ENCODE results near the gene AEBP1. TPM values are rescaled to one million over a fixed set of nuclear protein-coding genes. Genes with fewer than 3 reads are reported as not detected.

AEBP1 gene
- total RNA-seq, 1 donor from 2014 or later = 35.4 TPM

GRCh38 chr7:44063894-44064651 lies 40.1 kb upstream of the AEBP1 start:
- peak overlapping the region; percentile 59 for H3K27ac Mint-ChIP-seq (ENCODE audit: unreplicated experiment)
- TF ChIP-seq CTCF (IDR thresholded peaks at IDR 0.05; ENCODE audit: partially characterized antibody, unreplicated experiment) = no peak
- peaks cover 21% of the 10 kb centered on the region for H3K9me3 Mint-ChIP-seq (ENCODE audit: unreplicated experiment)

GRCh38 chr7:44064791-44065430 lies 39.2 kb upstream of the AEBP1 start:
- no peak for DNase-seq
- no peaks in the 10 kb centered on the region for H3K36me3 Mint-ChIP-seq (ENCODE audit: unreplicated experiment)
- H3K27me3 Mint-ChIP-seq (ENCODE audit: unreplicated experiment) = peaks cover 17% of the 10 kb centered on the region
- no peak for TF ChIP-seq CTCF (IDR thresholded peaks at IDR 0.05; ENCODE audit: partially characterized antibody, unreplicated experiment)
- peak overlapping the region; percentile 30 for H3K4me3 Mint-ChIP-seq (ENCODE audit: unreplicated experiment)
- peaks cover 21% of the 10 kb centered on the region for H3K9me3 Mint-ChIP-seq (ENCODE audit: unreplicated experiment)
- peak overlapping the region; percentile 78 for H3K27ac Mint-ChIP-seq (ENCODE audit: unreplicated experiment)
- H3K4me1 Mint-ChIP-seq (ENCODE audit: low read depth, unreplicated experiment) = peaks cover 17% of the 10 kb centered on the region

More at GRCh38 chr7:44063894-44064651, 40.1 kb upstream of the AEBP1 start:
- H3K27me3 Mint-ChIP-seq (ENCODE audit: unreplicated experiment) = peaks cover 17% of the 10 kb centered on the region
- no peaks in the 10 kb centered on the region for H3K36me3 Mint-ChIP-seq (ENCODE audit: unreplicated experiment)
- no peak for DNase-seq
- H3K4me3 Mint-ChIP-seq (ENCODE audit: unreplicated experiment) = peak overlapping the region; percentile 49
- peaks cover 17% of the 10 kb centered on the region for H3K4me1 Mint-ChIP-seq (ENCODE audit: low read depth, unreplicated experiment)

- peak within 1 kb of the TSS; percentile 78 for H3K27ac Mint-ChIP-seq (ENCODE audit: unreplicated experiment)
- peaks cover 17% of the 10 kb centered on the region for H3K4me1 Mint-ChIP-seq (ENCODE audit: low read depth, unreplicated experiment)
- peaks cover 17% of the 10 kb centered on the region for H3K27me3 Mint-ChIP-seq (ENCODE audit: unreplicated experiment)
- peaks cover 22% of the 10 kb centered on the region for H3K9me3 Mint-ChIP-seq (ENCODE audit: unreplicated experiment)
- H3K36me3 Mint-ChIP-seq (ENCODE audit: unreplicated experiment) = no peaks in the 10 kb centered on the region
- no peak for TF ChIP-seq CTCF (IDR thresholded peaks at IDR 0.05; ENCODE audit: partially characterized antibody, unreplicated experiment)
- H3K4me3 Mint-ChIP-seq (ENCODE audit: unreplicated experiment) = peak within 1 kb of the TSS; percentile 30
- DNase-seq = peak; percentile 55
Measured at GRCh38 chr7:44065431-44066110, 38.6 kb upstream of the AEBP1 start, which contains the start of gene PGAM2. Gene PGAM2 (minus strand): TSS chr7:44065567. CDS start chr7:44065529, 38 bp downstream.

GRCh38 chr7:44066111-44066460 lies 38.1 kb upstream of the AEBP1 start:
- no peak for TF ChIP-seq CTCF (IDR thresholded peaks at IDR 0.05; ENCODE audit: partially characterized antibody, unreplicated experiment)
- no peak overlapping the region for H3K4me3 Mint-ChIP-seq (ENCODE audit: unreplicated experiment)
- no peaks in the 10 kb centered on the region for H3K36me3 Mint-ChIP-seq (ENCODE audit: unreplicated experiment)
- H3K27ac Mint-ChIP-seq (ENCODE audit: unreplicated experiment) = peak overlapping the region; percentile 78
- DNase-seq = no peak
- H3K27me3 Mint-ChIP-seq (ENCODE audit: unreplicated experiment) = peaks cover 17% of the 10 kb centered on the region
- peaks cover 17% of the 10 kb centered on the region for H3K4me1 Mint-ChIP-seq (ENCODE audit: low read depth, unreplicated experiment)
- H3K9me3 Mint-ChIP-seq (ENCODE audit: unreplicated experiment) = peaks cover 24% of the 10 kb centered on the region

All from glutamatergic neuron (in vitro differentiated cells).